Measurements from ENCODE around the gene MALRD1. TPM values are rescaled to one million over a fixed set of nuclear protein-coding genes. Genes with fewer than 3 reads are reported as not detected.

Gene MALRD1
- total and polyA plus RNA-seq, 2 experiments from 2014 or later: 0.49 to 0.57 TPM

GRCh38 chr10:19605806-19606205 lies 557.2 kb downstream of the MALRD1 start:
- no peak for TF ChIP-seq CTCF (IDR thresholded peaks at IDR 0.05; ENCODE audit: low read depth, low read length)
- no peak overlapping the region for H3K27ac ChIP-seq
- H3K27me3 ChIP-seq: no peaks in the 10 kb centered on the region
- no peaks in the 10 kb centered on the region for H3K9me3 ChIP-seq (ENCODE audit: low read depth)
- no peak for DNase-seq (ENCODE audit: low read depth in 1 of 2, low spot score in 1 of 2)
- no peak overlapping the region for H3K4me3 ChIP-seq
- H3K4me1 ChIP-seq (ENCODE audit: low read depth): no peaks in the 10 kb centered on the region
- no peaks in the 10 kb centered on the region for H3K36me3 ChIP-seq

GRCh38 chr10:19606968-19607367 lies 558.4 kb downstream of the MALRD1 start:
- Histone ChIP-seq H3K4me1 (ENCODE audit: low read depth) (no peaks in the 10 kb centered on the region), H3K9me3 (ENCODE audit: low read depth) (no peaks in the 10 kb centered on the region), H3K27ac (no peak overlapping the region)

GRCh38 chr10:19611775-19612174 lies 563.2 kb downstream of the MALRD1 start:
- H3K4me3 ChIP-seq: no peak overlapping the region
- H3K27me3 ChIP-seq: no peaks in the 10 kb centered on the region
- H3K4me1 ChIP-seq (ENCODE audit: low read depth): no peaks in the 10 kb centered on the region
- DNase-seq (ENCODE audit: low read depth in 1 of 2, low spot score in 1 of 2): no peak
- H3K27ac ChIP-seq: no peak overlapping the region
- no peaks in the 10 kb centered on the region for H3K9me3 ChIP-seq (ENCODE audit: low read depth)
- no peak for TF ChIP-seq CTCF (IDR thresholded peaks at IDR 0.05; ENCODE audit: low read depth, low read length)
- no peaks in the 10 kb centered on the region for H3K36me3 ChIP-seq

More at GRCh38 chr10:19606968-19607367, 558.4 kb downstream of the MALRD1 start:
- Histone ChIP-seq H3K27me3 (no peaks in the 10 kb centered on the region), H3K4me3 (no peak overlapping the region), H3K36me3 (no peaks in the 10 kb centered on the region)
- no peak for DNase-seq (ENCODE audit: low read depth in 1 of 2, low spot score in 1 of 2)
- TF ChIP-seq CTCF (IDR thresholded peaks at IDR 0.05; ENCODE audit: low read depth, low read length): no peak

DNA sequence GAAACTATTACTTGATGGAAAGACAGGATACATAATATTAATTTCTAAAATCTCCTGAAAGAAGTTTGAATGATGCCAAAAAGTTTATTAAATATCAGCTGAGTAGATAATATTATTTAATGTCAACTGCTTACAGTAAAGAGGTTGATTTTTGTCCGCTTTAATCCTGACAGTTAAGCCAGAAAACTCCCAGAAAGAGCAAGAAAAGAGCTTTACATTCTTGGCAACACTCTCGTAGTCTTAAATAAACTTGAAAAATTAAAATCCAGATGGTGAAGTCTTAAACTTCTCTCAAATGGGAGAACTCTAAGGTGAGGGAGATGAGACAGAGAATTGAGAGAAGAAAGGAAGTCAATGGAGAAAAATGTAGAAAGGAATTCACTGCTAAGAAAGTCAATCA lies 568.4 kb downstream of the MALRD1 start:
- no peak for DNase-seq (ENCODE audit: low read depth in 1 of 2, low spot score in 1 of 2)
- no peaks in the 10 kb centered on the region for H3K4me1 ChIP-seq (ENCODE audit: low read depth)
- TF ChIP-seq CTCF (IDR thresholded peaks at IDR 0.05; ENCODE audit: low read depth, low read length): no peak

DNA sequence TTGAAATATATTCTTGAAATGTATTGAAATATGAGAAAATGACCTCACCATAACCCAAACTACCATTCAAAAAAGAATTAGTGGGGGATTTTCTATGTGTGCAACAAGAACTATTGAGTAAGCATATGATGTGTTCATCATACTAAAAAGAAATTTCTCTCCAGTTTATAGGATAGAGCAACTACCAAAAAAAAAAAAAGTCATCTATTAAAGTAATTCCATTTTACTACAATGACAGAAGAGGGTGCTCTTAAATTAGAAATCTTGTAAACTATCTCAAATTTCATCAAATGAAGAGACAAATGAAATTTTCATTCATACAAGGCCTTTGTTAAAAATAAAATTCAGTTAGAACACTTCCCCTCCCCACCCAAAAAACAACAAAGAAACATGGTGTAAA lies 572.2 kb downstream of the MALRD1 start:
- no peaks in the 10 kb centered on the region for H3K4me1 ChIP-seq (ENCODE audit: low read depth)
- no peaks in the 10 kb centered on the region for H3K27me3 ChIP-seq
- H3K4me3 ChIP-seq: no peak overlapping the region
- H3K27ac ChIP-seq: no peak overlapping the region
- H3K9me3 ChIP-seq (ENCODE audit: low read depth): no peaks in the 10 kb centered on the region
- H3K36me3 ChIP-seq: no peaks in the 10 kb centered on the region
- DNase-seq (ENCODE audit: low read depth in 1 of 2, low spot score in 1 of 2): peak in 1 of 2 donors; percentile 37
- peak; percentile 12 for TF ChIP-seq CTCF (IDR thresholded peaks at IDR 0.05; ENCODE audit: low read depth, low read length)

More for the DNA sequence above, 568.4 kb downstream of the MALRD1 start:
- no peaks in the 10 kb centered on the region for H3K9me3 ChIP-seq (ENCODE audit: low read depth)
- no peak overlapping the region for H3K27ac ChIP-seq
- H3K36me3 ChIP-seq: no peaks in the 10 kb centered on the region
- H3K27me3 ChIP-seq: no peaks in the 10 kb centered on the region
- H3K4me3 ChIP-seq: no peak overlapping the region

GRCh38 chr10:19623321-19623720 lies 574.7 kb downstream of the MALRD1 start:
- Histone ChIP-seq H3K4me1 (ENCODE audit: low read depth) (no peaks in the 10 kb centered on the region), H3K27me3 (no peaks in the 10 kb centered on the region), H3K36me3 (no peaks in the 10 kb centered on the region), H3K9me3 (ENCODE audit: low read depth) (no peaks in the 10 kb centered on the region), H3K4me3 (no peak overlapping the region), H3K27ac (no peak overlapping the region)
- no peak for TF ChIP-seq CTCF (IDR thresholded peaks at IDR 0.05; ENCODE audit: low read depth, low read length)
- DNase-seq (ENCODE audit: low read depth in 1 of 2, low spot score in 1 of 2): no peak
